GM19455 (cell line): Measurements from ENCODE around the gene TMEM190.
"Not testable (repeated sequence)": the region's sequence is repeated elsewhere in the genome, so short reads cannot be mapped to it uniquely, and the experiment has no call there.

ENCODE experiments used
- ATAC-seq: cut with Tn5 transposase; IDR thresholded peaks from one replicate; pipeline ENCODE4 v1.9.1; 2021; ENCODE audit not compliant: unreplicated experiment

TMEM190 gene

GRCh38 chr19:55418185-55418584, 41.6 kb downstream of the TMEM190 start:
- ATAC-seq: no peak

GRCh38 chr19:55419103-55419502, 42.5 kb downstream of the TMEM190 start:
- no peak for ATAC-seq

- no peak for ATAC-seq
These were observed 43.1 kb downstream of the TMEM190 start for GRCh38 chr19:55419624-55420236.

GRCh38 chr19:55421281-55421680, 44.7 kb downstream of the TMEM190 start:
- not testable (repeated sequence) for ATAC-seq

GRCh38 chr19:55423225-55424005, 46.8 kb downstream of the TMEM190 start:
- no peak for ATAC-seq

GRCh38 chr19:55424518-55424917, 47.9 kb downstream of the TMEM190 start:
- no peak for ATAC-seq

GRCh38 chr19:55426042-55426441, 49.4 kb downstream of the TMEM190 start:
- ATAC-seq: no peak
